Osteoblast (primary cell): Measurements from ENCODE around the gene COLQ. TPM values are rescaled to one million over a fixed set of nuclear protein-coding genes. Genes with fewer than 3 reads are reported as not detected.

Experiments used
- DNase-seq: peaks from one replicate; pipeline ENCODE4 v3.0.0; 2011; ENCODE audit warnings: low spot score, mixed read lengths; ENCODE audit not compliant: insufficient read length; ENCODE audit errors: missing footprints
- H2AFZ ChIP-seq: 2 replicates; pipeline ENCODE4 v1.6.0; 2011; ENCODE audit warnings: mild to moderate bottlenecking, low read length
- H3K27ac ChIP-seq: 2 replicates; pipeline ENCODE4 v1.5.1; 2011; ENCODE audit warnings: mild to moderate bottlenecking, low read depth, low read length, moderate library complexity
- H3K27me3 ChIP-seq: 2 replicates; pipeline ENCODE4 v1.6.0; 2012; ENCODE audit warnings: mild to moderate bottlenecking, control low read depth, inconsistent platforms, low read length, moderate library complexity; ENCODE audit not compliant: insufficient read depth
- H3K36me3 ChIP-seq: 2 replicates; pipeline ENCODE4 v1.5.1; 2011; ENCODE audit warnings: mild to moderate bottlenecking, low read length, control low read depth, moderate library complexity; ENCODE audit not compliant: insufficient read depth
- H3K4me1 ChIP-seq: 2 replicates; pipeline ENCODE4 v1.5.1; 2011; ENCODE audit warnings: mild to moderate bottlenecking, low read length, control low read depth, moderate library complexity; ENCODE audit not compliant: insufficient read depth
- H3K4me2 ChIP-seq: 2 replicates; pipeline ENCODE4 v1.6.0; 2011; ENCODE audit warnings: mild to moderate bottlenecking, low read length; ENCODE audit not compliant: insufficient read depth
- H3K4me3 ChIP-seq: fragments of 200-600 bp; sonication (generic); 3 replicates; pipeline ENCODE4 v1.5.1; 2012; ENCODE audit warnings: mild to moderate bottlenecking, low read length, inconsistent platforms; ENCODE audit not compliant: insufficient read depth
- H3K79me2 ChIP-seq: 2 replicates; pipeline ENCODE4 v1.6.0; 2012; ENCODE audit warnings: mild to moderate bottlenecking, low read length, control low read depth, inconsistent platforms; ENCODE audit not compliant: insufficient read depth
- H3K9me3 ChIP-seq: 2 replicates; pipeline ENCODE4 v1.5.1; 2011; ENCODE audit warnings: low read depth, low read length, control low read depth
- H4K20me1 ChIP-seq: 2 replicates; pipeline ENCODE4 v1.6.0; 2012; ENCODE audit warnings: mild to moderate bottlenecking, low read length, control low read depth; ENCODE audit not compliant: insufficient read depth
- total RNA-seq: library from RNA; depleted of rRNA; stranded (reverse); fragments of >200 nt; gene quantifications from 2 replicates; pipeline ENCODE4 v1.2.3, GENCODE V29; 2012
- TF ChIP-seq, protein P1 (sequence below): IDR thresholded peaks from 2 replicates; pipeline ENCODE4 v1.5.1; 2011; ENCODE audit warnings: mild to moderate bottlenecking, low read depth, low read length, moderate library complexity; ENCODE audit errors: extremely low read depth

Gene COLQ
- total RNA-seq, 1 donor, result 1.4 TPM

GRCh38 chr3:15557511-15557946 is 36.0 kb upstream of the COLQ start:
- no peak overlapping the region for H3K4me3 ChIP-seq
- TF ChIP-seq, protein P1, sequence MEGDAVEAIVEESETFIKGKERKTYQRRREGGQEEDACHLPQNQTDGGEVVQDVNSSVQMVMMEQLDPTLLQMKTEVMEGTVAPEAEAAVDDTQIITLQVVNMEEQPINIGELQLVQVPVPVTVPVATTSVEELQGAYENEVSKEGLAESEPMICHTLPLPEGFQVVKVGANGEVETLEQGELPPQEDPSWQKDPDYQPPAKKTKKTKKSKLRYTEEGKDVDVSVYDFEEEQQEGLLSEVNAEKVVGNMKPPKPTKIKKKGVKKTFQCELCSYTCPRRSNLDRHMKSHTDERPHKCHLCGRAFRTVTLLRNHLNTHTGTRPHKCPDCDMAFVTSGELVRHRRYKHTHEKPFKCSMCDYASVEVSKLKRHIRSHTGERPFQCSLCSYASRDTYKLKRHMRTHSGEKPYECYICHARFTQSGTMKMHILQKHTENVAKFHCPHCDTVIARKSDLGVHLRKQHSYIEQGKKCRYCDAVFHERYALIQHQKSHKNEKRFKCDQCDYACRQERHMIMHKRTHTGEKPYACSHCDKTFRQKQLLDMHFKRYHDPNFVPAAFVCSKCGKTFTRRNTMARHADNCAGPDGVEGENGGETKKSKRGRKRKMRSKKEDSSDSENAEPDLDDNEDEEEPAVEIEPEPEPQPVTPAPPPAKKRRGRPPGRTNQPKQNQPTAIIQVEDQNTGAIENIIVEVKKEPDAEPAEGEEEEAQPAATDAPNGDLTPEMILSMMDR, result peak; percentile 67
- H3K4me1 ChIP-seq, result no peaks in the 10 kb centered on the region
- H3K36me3 ChIP-seq, result peaks cover 22% of the 10 kb centered on the region
- no peaks in the 10 kb centered on the region for H3K79me2 ChIP-seq
- H3K4me2 ChIP-seq, result peak overlapping the region; percentile 2
- no peaks in the 10 kb centered on the region for H3K9me3 ChIP-seq
- peak; percentile 51 for DNase-seq
- no peak overlapping the region for H2AFZ ChIP-seq
- no peaks in the 10 kb centered on the region for H3K27me3 ChIP-seq
- H4K20me1 ChIP-seq, result no peaks in the 10 kb centered on the region
- no peak overlapping the region for H3K27ac ChIP-seq

DNA sequence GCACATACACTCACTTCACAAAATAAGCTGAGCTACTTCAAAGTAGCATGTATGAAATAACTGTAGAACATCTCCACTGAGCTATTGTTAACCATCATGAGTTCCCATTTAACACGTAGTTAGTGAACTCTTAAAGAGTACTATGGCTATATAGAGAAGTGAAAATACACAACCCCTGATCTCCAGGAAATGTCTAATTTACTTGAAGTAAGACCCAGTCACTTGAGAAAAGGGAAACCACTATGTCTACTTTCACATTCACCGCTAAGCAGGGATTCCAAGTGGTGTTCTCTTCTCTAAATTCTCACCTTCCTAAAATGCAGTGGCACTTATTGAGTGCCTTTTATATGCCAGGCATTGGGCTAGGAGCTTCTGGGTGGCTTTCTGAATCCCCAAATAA is 35.0 kb upstream of the COLQ start:
- TF ChIP-seq, protein P1, result no peak
- no peak overlapping the region for H3K4me3 ChIP-seq
- no peaks in the 10 kb centered on the region for H4K20me1 ChIP-seq
- H3K79me2 ChIP-seq, result no peaks in the 10 kb centered on the region
- DNase-seq, result no peak
- no peak overlapping the region for H3K4me2 ChIP-seq
- peaks cover 12% of the 10 kb centered on the region for H3K36me3 ChIP-seq
- H3K27me3 ChIP-seq, result no peaks in the 10 kb centered on the region
- no peaks in the 10 kb centered on the region for H3K4me1 ChIP-seq
- H3K27ac ChIP-seq, result no peak overlapping the region
- H3K9me3 ChIP-seq, result no peaks in the 10 kb centered on the region
- H2AFZ ChIP-seq, result no peak overlapping the region

- H3K36me3 ChIP-seq, result peaks cover 5% of the 10 kb centered on the region
- no peaks in the 10 kb centered on the region for H3K4me1 ChIP-seq
- no peaks in the 10 kb centered on the region for H4K20me1 ChIP-seq
- no peak for DNase-seq
- no peak overlapping the region for H2AFZ ChIP-seq
- no peak overlapping the region for H3K4me2 ChIP-seq
- no peak overlapping the region for H3K4me3 ChIP-seq
- H3K27me3 ChIP-seq, result no peaks in the 10 kb centered on the region
- TF ChIP-seq, protein P1, result no peak
- no peaks in the 10 kb centered on the region for H3K9me3 ChIP-seq
- no peaks in the 10 kb centered on the region for H3K79me2 ChIP-seq
- H3K27ac ChIP-seq, result no peak overlapping the region
Observed at GRCh38 chr3:15553749-15554148, 32.2 kb upstream of the COLQ start.

- Histone ChIP-seq H3K4me1 (no peaks in the 10 kb centered on the region), H3K9me3 (no peaks in the 10 kb centered on the region), H3K4me2 (no peak overlapping the region), H3K79me2 (no peaks in the 10 kb centered on the region), H2AFZ (no peak overlapping the region), H4K20me1 (no peaks in the 10 kb centered on the region), H3K27me3 (no peaks in the 10 kb centered on the region), H3K4me3 (no peak overlapping the region), H3K27ac (no peak overlapping the region), H3K36me3 (peaks cover 5% of the 10 kb centered on the region)
- no peak for DNase-seq
- TF ChIP-seq, protein P1, result no peak
Observed at GRCh38 chr3:15551902-15552301, 30.4 kb upstream of the COLQ start.
